LNCAP (cell line): ENCODE results near the gene ADAMTSL4.

ENCODE experiments used
- CTCF ChIP-seq: fragments of 450-650 bp; IDR thresholded peaks from 2 replicates; pipeline ENCODE4 v1.5.1; 2017; ENCODE audit warnings: mild to moderate bottlenecking

The ADAMTSL4 gene

GRCh38 chr1:150513351-150513791 is 35.8 kb upstream of the ADAMTSL4 start:
- no peak for TF ChIP-seq CTCF

DNA sequence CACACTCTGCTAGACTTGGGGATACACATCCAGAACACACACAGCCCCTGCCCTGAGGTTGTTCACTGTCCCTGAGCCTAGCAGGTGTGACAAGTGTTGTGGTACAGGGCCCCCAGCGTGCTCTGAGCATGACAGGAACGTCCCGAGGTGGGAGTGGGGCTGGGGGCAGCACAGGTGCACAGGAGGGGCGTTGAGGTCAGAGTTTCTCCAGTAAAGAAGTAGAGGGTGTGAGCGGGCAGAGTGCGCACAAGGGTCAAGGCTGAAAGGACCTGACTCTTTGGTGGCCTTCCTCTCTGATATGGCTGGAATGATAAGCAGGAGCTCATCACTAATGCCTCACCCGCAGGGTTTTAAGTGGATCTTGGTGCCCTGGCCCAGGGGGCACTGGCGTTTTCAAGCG is 34.9 kb upstream of the ADAMTSL4 start:
- no peak for TF ChIP-seq CTCF

DNA sequence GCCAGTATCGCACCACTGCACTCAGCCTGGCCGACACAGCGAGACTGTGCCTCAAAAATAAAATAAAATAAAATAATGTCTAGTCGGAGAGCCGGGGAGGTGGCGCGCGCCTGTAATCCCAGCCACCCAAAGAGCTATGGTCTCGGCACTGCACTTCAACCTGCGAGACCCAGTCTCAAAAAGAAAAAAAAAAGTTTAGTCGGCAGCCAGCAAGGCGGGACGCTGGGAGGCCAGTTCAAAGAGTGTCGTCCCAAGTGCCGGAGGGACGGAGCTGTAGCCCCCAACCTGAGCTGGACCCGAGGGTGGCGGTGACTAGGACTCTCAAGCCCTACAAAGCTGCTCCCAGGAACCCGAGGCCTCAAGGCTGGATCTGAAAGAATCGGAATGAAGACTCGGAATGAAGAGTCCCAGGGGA is 34.3 kb upstream of the ADAMTSL4 start:
- no peak for TF ChIP-seq CTCF

DNA sequence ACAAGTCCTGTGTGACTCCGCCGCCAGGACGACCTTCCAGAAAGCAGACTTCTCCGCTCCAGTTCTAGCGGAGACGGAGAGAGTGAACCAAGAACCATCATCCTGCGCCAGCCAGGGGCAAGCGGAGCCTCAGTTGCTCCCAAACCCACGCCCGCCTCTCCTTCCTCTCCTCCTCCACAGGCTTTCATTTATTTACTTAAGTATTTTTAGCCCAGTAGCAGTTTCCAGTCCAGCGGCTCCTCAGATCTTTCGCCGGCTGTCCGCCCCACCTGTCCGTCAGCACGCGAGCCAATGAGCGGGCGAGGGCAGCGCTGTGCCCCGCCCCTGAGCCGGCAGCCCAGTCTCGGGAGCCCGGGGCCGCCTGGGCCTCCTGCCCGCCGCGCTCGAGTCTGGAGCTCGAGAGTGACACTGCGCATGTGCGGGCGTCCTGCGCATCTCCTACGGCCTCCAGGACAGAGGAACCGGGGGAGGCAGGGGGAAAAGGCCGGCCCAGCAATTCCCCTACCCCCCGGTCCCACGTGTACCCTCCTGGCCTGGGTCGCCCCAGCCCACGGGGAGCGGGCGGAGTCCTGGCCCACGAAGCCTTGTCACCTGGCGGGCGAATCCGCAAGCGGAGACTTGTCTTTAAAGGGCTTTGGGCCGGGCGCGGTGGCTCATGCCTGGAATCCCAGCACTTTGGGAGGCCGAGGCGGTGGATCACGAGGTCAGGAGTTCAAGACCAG is 33.7 kb upstream of the ADAMTSL4 start, which contains the start of gene FALEC:
FALEC (plus strand) TSS at position 425 of the 722 bp plus-strand sequence.
- TF ChIP-seq CTCF = no peak

DNA sequence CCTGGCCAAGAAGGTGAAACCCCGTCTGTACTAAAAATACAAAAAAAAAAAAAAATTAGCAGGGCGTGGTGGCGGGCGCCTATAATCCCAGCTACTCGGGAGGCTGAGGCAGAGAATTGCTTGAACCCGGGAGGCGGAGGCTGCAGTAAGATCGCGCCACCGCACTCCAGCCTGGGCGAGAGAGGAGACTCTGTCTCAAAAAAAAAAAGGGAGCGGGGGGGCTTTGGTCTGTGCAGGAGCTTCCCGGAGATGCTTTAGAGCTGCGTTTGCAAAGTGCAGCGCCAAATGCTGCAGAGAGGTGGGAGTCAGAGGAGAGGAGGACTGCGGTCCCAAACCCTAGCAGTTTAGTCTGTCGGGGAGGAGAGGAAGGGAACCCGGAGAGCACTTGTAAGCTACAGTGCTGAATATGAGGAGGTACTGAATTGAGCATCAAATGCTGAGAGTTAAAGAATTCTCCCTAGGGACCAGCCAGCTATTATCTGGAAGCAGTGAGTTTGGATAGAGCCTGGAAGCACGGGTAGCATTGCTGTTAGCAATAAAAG is 33.1 kb upstream of the ADAMTSL4 start:
- no peak for TF ChIP-seq CTCF

DNA sequence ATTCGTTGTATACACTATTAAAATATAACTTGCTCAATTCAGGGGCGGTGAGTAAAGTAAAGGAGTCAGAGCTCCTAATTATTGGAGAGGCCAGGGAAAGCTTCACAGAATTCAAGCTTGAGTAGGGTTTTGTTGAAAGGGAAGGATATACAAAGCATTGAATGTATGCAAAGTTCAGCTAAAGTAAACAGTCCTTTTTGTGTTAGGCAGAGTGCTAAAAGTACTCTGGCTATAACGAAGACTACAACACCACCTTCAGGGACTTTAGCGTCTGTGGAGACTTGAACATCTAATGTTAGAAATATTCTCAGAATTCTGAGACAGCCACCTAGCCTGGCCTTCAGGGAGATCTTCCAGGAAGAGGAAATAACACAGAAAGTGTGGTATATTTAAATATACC is 32.6 kb upstream of the ADAMTSL4 start:
- no peak for TF ChIP-seq CTCF

DNA sequence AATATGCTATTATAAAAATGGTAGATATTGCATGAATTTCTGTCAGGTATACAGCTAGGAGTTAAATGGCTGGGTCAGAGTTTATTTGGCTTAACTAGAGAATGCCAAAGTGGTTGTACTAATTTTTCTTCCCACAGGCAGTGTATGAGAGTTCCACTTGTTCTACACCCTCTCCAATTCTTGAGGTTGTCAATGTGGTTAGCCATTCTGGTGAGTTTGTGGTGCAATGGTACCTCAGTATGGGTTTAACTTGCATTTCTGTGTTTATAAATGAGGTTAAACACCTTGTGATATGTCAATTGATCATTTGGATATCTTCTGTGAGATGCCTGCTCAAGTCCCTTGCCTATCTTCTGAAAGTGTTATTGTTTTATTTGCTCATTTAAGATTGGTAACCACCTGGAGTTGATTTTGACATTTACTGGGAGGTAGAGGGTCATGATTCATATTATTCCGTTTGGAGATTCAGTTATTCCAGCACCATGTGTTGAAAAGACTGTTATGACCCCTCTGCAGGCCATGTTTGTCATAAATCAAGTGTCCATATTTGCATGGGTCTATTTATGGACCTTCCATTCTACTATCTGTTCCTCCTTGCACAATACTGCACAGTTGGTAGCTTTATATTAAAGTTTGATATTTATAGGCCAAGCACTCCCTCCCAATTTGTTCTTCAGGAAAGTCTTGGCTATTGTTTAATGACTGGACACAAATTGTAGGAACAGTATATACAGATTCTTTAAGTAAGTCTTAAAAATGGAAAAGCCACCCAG is 27.8 kb upstream of the ADAMTSL4 start:
- no peak for TF ChIP-seq CTCF
